HG03196 (cell line): ENCODE results near the gene ZNF678.
"Not testable (repeated sequence)": the region's sequence is repeated elsewhere in the genome, so short reads cannot be mapped to it uniquely, and the experiment has no call there.

Experiments used
- ATAC-seq: cut with Tn5 transposase; IDR thresholded peaks from one replicate; pipeline ENCODE4 v1.9.1; 2021; ENCODE audit not compliant: unreplicated experiment

The ZNF678 gene

DNA sequence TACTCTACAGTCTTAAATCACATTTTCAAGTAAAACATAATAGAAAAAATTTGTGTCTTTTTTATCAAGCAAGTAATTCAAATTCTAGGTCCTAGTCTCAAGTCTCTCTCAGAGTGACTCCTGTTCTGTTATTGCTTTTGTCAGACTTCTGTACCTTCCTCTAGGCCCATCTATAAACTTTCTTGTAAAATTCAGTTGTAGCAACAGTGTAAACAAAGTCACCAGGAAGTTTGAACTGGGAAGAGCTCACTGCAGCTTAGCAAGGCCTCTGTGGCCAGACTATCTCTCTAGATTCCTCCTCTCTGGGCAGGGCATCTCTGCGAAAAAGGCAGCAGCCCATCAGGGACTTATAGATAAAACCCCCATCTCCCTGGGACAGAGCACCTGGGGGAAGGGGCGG, 13.5 kb upstream of the ZNF678 start:
- no peak for ATAC-seq

- not testable (repeated sequence) for ATAC-seq
Observed at GRCh38 chr1:227551881-227552280, 11.5 kb upstream of the ZNF678 start.

GRCh38 chr1:227556288-227556687, 7.1 kb upstream of the ZNF678 start:
- no peak for ATAC-seq

- ATAC-seq, result no peak
Observed at GRCh38 chr1:227557962-227558725, 5.2 kb upstream of the ZNF678 start.

DNA sequence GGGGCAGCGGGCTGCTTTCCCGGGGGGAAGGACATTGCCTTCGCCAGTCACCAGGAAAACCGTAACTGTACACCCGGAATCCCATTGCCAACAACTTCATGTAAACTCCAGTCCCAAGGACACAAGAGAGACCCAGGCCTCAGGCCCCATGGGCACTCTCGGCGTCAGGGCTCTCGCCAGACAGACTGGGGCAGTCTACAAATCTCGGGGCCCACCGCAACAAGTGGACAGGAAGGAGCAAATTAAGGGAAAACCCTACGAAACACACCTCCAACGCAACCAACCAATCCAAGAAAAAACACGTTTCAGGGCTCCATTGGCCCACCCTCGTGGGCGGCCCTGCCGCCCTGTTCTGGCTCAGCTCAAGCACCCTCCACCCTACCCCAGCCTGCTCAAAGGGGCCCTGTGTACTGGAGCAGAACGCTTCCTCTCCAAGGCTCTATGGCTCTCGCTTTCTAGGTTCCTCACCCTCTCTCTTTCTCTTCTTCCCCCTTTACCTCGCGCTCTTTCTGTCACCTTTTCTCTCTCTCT, 4.6 kb upstream of the ZNF678 start:
- no peak for ATAC-seq

- no peak for ATAC-seq
Observed at GRCh38 chr1:227559499-227559898, 3.9 kb upstream of the ZNF678 start.

DNA sequence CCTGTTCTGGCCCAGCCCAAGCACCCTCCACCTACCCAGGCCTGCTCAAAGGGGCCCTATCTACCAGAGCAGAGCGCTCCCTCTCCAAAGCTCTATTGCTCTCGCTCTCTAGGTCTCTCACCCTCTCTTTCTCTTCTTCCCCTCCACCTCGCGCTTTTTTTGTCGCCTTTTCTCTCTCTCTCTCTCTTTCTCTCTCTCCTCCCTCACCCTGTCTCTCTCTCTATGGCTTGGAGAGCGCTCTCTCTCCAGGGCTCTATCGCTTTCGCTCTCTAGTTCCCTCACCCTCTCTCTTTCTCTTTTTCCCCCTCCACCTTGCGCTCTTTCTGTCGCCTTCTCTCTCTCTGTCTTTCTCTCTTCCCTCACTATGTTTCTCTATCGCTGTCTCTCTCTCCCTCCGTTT, 3.4 kb upstream of the ZNF678 start:
- ATAC-seq, result no peak

DNA sequence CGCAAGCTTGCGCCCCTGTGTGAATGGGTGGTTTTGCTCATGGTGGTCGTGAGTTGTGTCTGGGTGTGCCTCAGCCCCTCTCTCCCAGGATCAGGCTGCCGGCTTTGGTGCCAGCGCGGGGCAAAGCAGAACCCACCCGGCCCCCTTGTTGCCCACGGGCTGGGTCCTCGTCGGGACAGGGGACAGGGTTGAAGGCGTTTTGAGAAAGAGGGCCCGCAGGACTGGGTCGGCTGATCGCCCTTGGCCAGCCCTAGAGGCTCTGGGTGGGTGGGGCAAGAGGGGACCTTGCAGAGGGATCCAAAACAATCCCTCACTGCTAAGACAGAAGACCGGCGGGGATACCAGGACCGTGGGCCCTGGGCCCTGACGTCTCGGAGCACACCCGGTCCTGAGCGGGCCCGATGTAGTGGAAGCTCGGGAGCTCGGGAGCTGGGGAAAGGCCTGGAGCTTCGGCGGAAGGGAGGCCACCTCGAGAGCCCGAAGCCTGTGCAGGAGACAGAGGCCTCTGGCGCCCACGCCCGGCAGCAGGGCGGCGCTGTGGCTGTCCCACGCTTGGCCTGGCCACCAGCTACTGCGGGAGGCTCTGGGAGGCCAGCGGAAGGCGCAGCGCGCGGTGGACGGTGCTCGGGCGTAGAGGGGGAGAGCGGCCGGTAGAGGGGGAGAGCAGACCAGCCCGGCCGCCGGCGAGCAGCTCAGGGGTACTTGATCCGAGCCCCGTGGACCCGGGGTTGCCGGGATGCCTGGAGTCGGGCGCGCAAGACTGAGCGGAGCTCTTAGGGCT, 2.8 kb upstream of the ZNF678 start:
- ATAC-seq, result no peak

DNA sequence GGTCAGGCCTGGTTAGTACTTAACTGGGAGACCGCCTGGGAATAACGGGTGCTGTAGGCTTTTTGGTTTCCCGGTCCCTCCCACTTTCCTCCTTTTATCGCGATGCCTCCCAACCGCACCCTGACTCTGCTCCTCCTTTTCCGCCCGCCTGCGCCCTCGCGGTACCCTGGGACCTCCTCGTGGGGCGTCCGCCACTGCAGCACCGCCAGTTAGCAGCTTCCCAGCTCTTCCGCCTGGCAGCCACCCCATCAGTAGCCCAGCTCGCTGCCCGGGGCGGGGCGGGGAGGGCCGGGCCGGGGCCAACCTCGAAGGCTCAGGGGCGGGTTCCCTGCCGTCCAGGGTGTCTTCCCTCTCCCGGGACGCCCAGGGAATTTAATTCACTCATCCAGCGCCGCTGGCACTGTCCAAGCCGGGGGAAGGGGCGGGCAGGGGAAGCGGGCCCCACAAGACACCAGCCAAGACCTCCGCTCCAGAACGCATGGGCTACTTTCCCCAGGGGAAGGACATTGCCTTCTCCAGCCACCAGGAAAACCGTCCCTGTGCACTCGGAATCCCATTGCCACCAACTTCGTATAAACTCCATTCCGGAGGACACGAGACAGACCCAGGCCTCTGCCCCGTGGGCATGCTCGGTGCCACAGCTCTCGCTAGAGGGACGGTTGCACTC, 2.0 kb upstream of the ZNF678 start:
- no peak for ATAC-seq

- no peak for ATAC-seq
Observed at GRCh38 chr1:227562037-227562436, 1.3 kb upstream of the ZNF678 start.

DNA sequence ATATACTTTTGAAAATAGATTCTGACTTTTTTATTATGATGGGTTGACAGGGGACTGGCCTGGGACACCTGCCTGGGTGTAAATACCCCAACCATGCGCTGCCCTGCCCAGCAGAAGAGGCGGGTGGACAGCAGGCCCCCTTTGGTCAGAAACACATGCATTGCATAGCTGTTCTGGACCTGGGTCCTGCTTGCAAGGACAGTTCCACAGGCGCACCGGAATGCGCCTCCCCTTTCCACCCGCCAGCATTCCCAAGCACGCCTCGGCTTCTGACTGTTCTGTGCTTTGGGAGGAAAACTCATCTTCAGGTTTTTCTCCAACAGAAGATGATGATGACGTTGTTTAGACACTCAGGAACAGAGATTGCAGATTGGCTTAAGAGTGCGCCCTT, 428 bp upstream of the ZNF678 start:
- no peak for ATAC-seq

GRCh38 chr1:227567256-227567655, 3.9 kb downstream of the ZNF678 start:
- no peak for ATAC-seq

DNA sequence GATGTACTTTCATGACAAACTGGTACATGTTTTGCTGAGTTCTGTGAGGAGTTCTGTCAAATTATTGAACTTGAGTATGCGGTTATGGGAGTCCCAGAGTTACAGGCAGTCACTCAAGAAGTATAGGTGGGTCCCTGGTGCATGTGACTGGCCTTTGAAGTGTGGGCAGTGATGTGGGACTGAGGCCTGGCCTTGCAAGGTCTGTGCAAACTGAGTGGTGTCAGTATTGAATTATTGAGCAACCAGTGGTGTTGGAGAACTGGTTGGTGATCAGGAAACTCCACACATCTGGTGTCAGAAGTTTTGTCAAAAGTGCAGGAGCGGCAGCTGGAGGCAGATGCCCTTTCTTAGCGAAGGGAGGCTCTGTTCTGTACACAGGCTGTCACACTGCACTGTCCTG, 5.2 kb downstream of the ZNF678 start:
- ATAC-seq, result no peak

DNA sequence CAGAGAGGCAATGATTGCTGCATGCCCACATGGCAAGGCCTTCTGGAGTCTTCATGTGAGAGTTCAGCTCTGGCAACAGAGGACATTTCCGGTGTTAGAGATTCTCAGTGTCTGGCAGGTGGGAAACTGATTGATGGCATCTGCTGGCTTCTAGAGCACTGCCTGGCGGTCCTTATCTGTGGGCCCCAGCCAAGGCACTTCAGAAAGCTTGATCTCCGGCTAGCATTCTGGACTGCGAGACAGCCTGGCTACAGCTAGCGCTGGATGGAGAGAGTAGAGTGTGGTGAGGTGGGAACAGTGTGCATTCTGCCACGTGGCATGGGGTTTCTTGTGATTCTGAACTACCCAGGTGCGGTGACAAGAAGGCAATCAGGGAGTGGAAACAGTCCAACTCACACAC, 9.4 kb downstream of the ZNF678 start:
- no peak for ATAC-seq

GRCh38 chr1:227574926-227575325, 11.6 kb downstream of the ZNF678 start:
- no peak for ATAC-seq

DNA sequence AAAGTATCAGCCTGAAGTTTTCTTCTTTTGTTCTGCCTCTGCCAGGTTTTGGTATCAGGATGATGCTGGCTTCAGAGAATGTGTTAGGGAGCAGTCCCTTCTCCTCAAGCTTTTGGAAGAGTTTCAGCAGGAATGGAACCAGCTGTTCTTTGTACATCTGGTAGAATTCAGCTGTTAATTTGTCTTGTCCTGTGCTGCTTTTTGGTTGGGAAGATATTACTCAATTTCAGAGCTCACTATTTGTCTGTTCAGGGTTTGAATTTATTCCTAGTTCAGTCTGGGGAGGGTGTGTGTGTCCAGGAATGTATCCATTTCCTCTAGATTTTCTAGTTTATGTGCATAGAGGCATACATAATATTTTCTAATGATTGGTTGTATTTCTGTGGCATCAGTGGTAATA, 12.8 kb downstream of the ZNF678 start:
- ATAC-seq, result no peak

DNA sequence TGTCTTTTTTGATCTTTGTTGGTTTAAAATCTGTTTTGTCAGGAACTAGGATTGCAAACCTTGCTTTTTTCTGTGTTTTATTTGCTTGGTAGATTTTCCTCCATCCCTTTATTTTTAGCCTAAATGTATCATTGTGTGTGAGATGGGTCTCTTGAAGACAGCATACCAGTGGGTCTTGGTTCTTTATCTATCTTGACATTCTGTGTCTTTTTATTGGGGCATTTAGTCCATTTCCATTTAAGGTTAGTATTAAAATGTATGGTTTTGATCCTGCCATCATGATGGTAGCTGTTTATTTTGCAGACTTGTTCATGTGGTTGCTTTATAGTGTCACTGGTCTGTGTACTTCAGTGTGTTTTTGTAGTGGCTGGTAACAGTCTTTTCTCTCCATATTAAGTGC, 14.1 kb downstream of the ZNF678 start:
- ATAC-seq, result no peak

DNA sequence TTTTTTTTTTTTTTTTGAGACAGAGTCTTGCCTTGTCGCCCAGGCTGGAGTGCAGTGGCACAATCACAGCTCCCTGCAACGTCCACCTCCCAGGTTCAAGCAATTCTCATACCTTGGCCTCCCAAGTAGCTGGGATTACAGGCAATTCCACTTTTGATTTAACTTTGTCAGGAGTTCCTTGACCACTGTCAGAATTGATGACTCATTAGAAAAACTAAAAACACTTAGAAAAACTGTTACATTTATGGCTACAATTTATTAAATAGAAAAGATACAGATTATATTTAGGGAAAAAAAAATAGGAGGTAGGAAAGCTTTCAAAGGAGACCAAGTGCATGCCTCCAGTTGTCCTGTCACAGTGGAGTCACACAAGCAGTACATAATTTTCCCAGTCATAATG, 20.0 kb downstream of the ZNF678 start:
- ATAC-seq, result no peak

- ATAC-seq, result no peak
Observed at GRCh38 chr1:227586733-227587132, 23.4 kb downstream of the ZNF678 start.

- ATAC-seq, result no peak
Observed at GRCh38 chr1:227587968-227588367, 24.6 kb downstream of the ZNF678 start.

- ATAC-seq, result not testable (repeated sequence)
Observed at GRCh38 chr1:227588769-227589168, 25.4 kb downstream of the ZNF678 start.

GRCh38 chr1:227589777-227590176, 26.4 kb downstream of the ZNF678 start:
- not testable (repeated sequence) for ATAC-seq
